ENCODE measurements around the gene ESR1.
"Not testable (repeated sequence)": the region's sequence is repeated elsewhere in the genome, so short reads cannot be mapped to it uniquely, and the experiment has no call there.

ESR1 gene

GRCh38 chr6:151847064-151847463 is 39.6 kb downstream of the ESR1 start:
- Mint-ChIP-seq H3K27ac (no peak overlapping the region), H3K36me3 (peaks cover 3% of the 10 kb centered on the region), H3K27me3 (no peaks in the 10 kb centered on the region), H3K9me3 (ENCODE audit: low read depth) (peaks cover 3% of the 10 kb centered on the region), H3K4me3 (no peak overlapping the region), H3K4me1 (ENCODE audit: low read depth) (no peaks in the 10 kb centered on the region)

- Mint-ChIP-seq H3K9me3 (ENCODE audit: low read depth) (peaks cover 3% of the 10 kb centered on the region), H3K27me3 (no peaks in the 10 kb centered on the region), H3K4me3 (no peak overlapping the region)
Observed at GRCh38 chr6:151850479-151851003, 43.1 kb downstream of the ESR1 start.

DNA sequence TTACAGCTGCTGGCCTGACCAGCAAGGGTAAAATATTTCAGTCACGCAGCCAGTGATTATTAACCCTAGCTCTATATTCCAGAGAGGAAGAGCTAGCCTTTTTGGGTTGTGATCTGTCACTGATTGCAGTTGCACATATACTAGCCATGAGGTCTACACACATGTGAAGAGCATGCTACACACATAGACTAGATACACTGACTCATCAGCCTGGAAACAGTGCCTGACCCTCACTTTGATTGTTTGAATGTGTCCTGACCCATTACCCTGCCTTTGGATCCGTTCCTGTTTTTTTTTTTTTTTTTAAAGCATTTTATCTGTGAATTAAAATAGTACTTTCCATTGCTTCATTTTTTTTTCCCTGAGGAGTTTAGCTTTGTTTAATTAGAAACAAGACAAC is 50.8 kb downstream of the ESR1 start:
- H3K4me3 Mint-ChIP-seq, result no peak overlapping the region
- no peak overlapping the region for H3K27ac Mint-ChIP-seq
- no peaks in the 10 kb centered on the region for H3K36me3 Mint-ChIP-seq
- H3K4me1 Mint-ChIP-seq (ENCODE audit: low read depth), result no peaks in the 10 kb centered on the region
- H3K27me3 Mint-ChIP-seq, result no peaks in the 10 kb centered on the region
- H3K9me3 Mint-ChIP-seq (ENCODE audit: low read depth), result no peaks in the 10 kb centered on the region

More at GRCh38 chr6:151850479-151851003, 43.1 kb downstream of the ESR1 start:
- peaks cover 3% of the 10 kb centered on the region for H3K36me3 Mint-ChIP-seq
- no peak overlapping the region for H3K27ac Mint-ChIP-seq
- H3K4me1 Mint-ChIP-seq (ENCODE audit: low read depth), result no peaks in the 10 kb centered on the region

GRCh38 chr6:151862461-151862860 is 55.0 kb downstream of the ESR1 start:
- Mint-ChIP-seq H3K36me3 (no peaks in the 10 kb centered on the region), H3K4me3 (no peak overlapping the region), H3K9me3 (ENCODE audit: low read depth) (peaks cover 3% of the 10 kb centered on the region), H3K27ac (no peak overlapping the region), H3K27me3 (peaks cover 1% of the 10 kb centered on the region), H3K4me1 (ENCODE audit: low read depth) (no peaks in the 10 kb centered on the region)

GRCh38 chr6:151867361-151867869 is 59.9 kb downstream of the ESR1 start:
- not testable (repeated sequence) for H3K27ac Mint-ChIP-seq

GRCh38 chr6:151869345-151869744 is 61.9 kb downstream of the ESR1 start:
- Mint-ChIP-seq H3K27me3 (no peaks in the 10 kb centered on the region), H3K9me3 (ENCODE audit: low read depth) (peaks cover 3% of the 10 kb centered on the region), H3K36me3 (no peaks in the 10 kb centered on the region), H3K4me1 (ENCODE audit: low read depth) (no peaks in the 10 kb centered on the region), H3K27ac (no peak overlapping the region), H3K4me3 (no peak overlapping the region)

More at GRCh38 chr6:151867361-151867869, 59.9 kb downstream of the ESR1 start:
- not testable (repeated sequence) for H3K36me3 Mint-ChIP-seq; H3K4me3 Mint-ChIP-seq; H3K27me3 Mint-ChIP-seq; H3K4me1 Mint-ChIP-seq (ENCODE audit: low read depth); H3K9me3 Mint-ChIP-seq (ENCODE audit: low read depth)

- Mint-ChIP-seq H3K9me3 (ENCODE audit: low read depth) (peaks cover 3% of the 10 kb centered on the region), H3K27ac (no peak overlapping the region), H3K36me3 (no peaks in the 10 kb centered on the region), H3K4me3 (no peak overlapping the region), H3K27me3 (no peaks in the 10 kb centered on the region), H3K4me1 (ENCODE audit: low read depth) (no peaks in the 10 kb centered on the region)
Observed at GRCh38 chr6:151869787-151870186, 62.3 kb downstream of the ESR1 start.

DNA sequence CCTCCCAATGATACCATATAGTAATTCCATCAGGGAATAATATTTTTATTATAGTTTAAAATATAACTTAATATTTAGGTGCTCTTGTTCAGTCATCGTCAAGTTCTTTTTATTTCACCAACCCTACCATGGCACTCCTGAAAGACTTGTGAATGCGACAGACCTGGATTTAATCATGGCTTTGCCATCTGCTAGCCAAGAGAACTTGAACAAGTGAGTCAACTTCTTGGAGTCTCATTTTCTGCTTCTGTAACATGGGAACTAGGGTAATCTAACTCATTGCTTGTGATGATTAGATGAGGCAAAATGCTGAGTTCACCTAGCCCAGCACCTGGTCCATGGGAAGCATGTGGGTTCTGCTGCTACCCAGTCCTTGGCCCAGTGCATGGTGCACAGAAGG is 62.9 kb downstream of the ESR1 start:
- Mint-ChIP-seq H3K4me3 (no peak overlapping the region), H3K27me3 (no peaks in the 10 kb centered on the region), H3K9me3 (ENCODE audit: low read depth) (no peaks in the 10 kb centered on the region), H3K4me1 (ENCODE audit: low read depth) (no peaks in the 10 kb centered on the region), H3K27ac (no peak overlapping the region), H3K36me3 (no peaks in the 10 kb centered on the region)

GRCh38 chr6:151875524-151875923 is 68.0 kb downstream of the ESR1 start:
- Mint-ChIP-seq H3K9me3 (ENCODE audit: low read depth) (no peaks in the 10 kb centered on the region), H3K27me3 (no peaks in the 10 kb centered on the region), H3K4me1 (ENCODE audit: low read depth) (no peaks in the 10 kb centered on the region)

GRCh38 chr6:151876122-151876521 is 68.6 kb downstream of the ESR1 start:
- H3K4me1 Mint-ChIP-seq (ENCODE audit: low read depth), result no peaks in the 10 kb centered on the region
- no peaks in the 10 kb centered on the region for H3K27me3 Mint-ChIP-seq
- no peak overlapping the region for H3K4me3 Mint-ChIP-seq
- no peak overlapping the region for H3K27ac Mint-ChIP-seq
- H3K9me3 Mint-ChIP-seq (ENCODE audit: low read depth), result no peaks in the 10 kb centered on the region
- no peaks in the 10 kb centered on the region for H3K36me3 Mint-ChIP-seq

More at GRCh38 chr6:151875524-151875923, 68.0 kb downstream of the ESR1 start:
- H3K27ac Mint-ChIP-seq, result no peak overlapping the region
- no peak overlapping the region for H3K4me3 Mint-ChIP-seq
- H3K36me3 Mint-ChIP-seq, result no peaks in the 10 kb centered on the region

DNA sequence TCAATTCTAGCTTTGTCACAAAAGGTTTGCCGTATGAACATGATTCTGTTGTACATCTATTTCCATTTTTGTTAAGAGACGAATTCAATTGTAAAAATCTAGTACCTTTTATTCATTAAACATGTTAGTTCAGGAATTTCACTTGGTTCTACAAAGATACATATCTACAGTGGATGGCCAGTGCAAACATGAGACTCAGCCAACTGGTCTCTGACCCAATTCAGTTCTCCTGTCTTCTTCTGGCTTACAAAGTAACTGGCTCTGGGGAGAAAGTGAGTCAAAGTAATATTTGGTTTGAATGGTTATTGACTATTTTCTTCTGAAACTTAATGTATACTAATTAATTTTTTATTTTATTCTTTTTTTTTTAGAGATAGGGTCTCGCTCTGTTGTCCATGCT is 70.0 kb downstream of the ESR1 start:
- Mint-ChIP-seq H3K9me3 (ENCODE audit: low read depth) (no peaks in the 10 kb centered on the region), H3K4me1 (ENCODE audit: low read depth) (no peaks in the 10 kb centered on the region), H3K27me3 (peaks cover 2% of the 10 kb centered on the region), H3K36me3 (no peaks in the 10 kb centered on the region), H3K4me3 (no peak overlapping the region), H3K27ac (no peak overlapping the region)

DNA sequence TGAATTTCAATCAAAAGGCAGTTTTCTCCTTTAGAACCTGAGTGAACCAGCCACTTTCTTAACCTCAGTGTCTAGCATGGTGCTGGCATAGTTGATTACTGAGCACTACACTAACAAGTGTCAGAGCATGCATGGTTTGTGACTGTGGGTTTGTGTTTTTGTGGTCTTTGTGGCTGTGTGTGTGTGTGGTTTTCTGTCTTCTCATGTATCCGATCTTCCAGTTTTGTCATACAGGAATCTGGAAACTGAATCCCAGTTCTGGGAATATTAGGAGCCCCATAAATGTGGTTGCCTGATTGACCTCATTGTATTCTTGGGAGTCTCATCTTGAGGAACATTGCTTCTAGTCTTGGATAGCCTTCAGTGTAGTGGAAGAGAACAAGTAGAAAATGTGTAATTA is 73.7 kb downstream of the ESR1 start:
- H3K9me3 Mint-ChIP-seq (ENCODE audit: low read depth), result no peaks in the 10 kb centered on the region
- peaks cover 2% of the 10 kb centered on the region for H3K27me3 Mint-ChIP-seq
- H3K4me3 Mint-ChIP-seq, result no peak overlapping the region
- no peaks in the 10 kb centered on the region for H3K4me1 Mint-ChIP-seq (ENCODE audit: low read depth)
- H3K36me3 Mint-ChIP-seq, result no peaks in the 10 kb centered on the region
- no peak overlapping the region for H3K27ac Mint-ChIP-seq

DNA sequence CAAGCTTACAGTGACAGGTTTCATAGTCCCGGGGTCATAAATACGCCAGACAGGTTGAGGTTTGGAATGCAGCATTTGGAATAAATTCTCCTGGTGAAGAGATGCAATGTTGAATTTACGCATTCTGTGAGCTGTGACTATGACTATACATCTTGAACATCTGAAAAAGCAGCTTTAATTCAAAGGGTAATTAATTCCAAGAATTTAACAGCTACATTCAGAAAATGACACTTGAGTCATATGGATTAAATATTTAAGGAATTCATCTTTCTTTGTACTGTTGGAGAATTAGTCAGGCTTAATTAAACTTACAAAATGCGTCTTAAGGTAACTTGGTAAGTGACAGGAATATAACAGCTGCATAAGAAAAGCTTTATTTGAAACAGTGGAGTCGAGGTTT is 74.7 kb downstream of the ESR1 start:
- Mint-ChIP-seq H3K4me3 (no peak overlapping the region), H3K4me1 (ENCODE audit: low read depth) (no peaks in the 10 kb centered on the region), H3K27ac (no peak overlapping the region), H3K36me3 (no peaks in the 10 kb centered on the region), H3K9me3 (ENCODE audit: low read depth) (no peaks in the 10 kb centered on the region), H3K27me3 (peaks cover 2% of the 10 kb centered on the region)

DNA sequence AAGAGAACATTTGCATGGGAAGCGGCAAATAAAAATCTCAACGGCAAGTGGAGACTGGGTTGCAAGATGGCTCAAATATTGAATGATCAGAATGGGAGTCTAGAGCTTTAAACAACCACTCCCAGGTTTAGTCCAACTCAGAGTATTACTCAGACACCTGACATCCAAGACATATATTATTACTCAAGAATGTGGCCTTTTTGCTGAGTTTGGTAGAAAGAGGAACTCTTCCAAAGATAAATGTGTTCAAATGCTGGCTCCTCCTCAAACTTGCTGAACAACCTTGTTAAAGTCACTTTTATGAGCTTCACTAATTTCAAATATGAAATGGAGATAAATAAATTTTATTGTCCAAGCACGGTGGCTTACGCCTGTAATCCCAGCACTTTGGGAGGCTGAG is 77.8 kb downstream of the ESR1 start:
- Mint-ChIP-seq H3K27me3 (peaks cover 2% of the 10 kb centered on the region), H3K36me3 (no peaks in the 10 kb centered on the region), H3K27ac (no peak overlapping the region), H3K4me3 (no peak overlapping the region), H3K4me1 (ENCODE audit: low read depth) (no peaks in the 10 kb centered on the region), H3K9me3 (ENCODE audit: low read depth) (no peaks in the 10 kb centered on the region)

DNA sequence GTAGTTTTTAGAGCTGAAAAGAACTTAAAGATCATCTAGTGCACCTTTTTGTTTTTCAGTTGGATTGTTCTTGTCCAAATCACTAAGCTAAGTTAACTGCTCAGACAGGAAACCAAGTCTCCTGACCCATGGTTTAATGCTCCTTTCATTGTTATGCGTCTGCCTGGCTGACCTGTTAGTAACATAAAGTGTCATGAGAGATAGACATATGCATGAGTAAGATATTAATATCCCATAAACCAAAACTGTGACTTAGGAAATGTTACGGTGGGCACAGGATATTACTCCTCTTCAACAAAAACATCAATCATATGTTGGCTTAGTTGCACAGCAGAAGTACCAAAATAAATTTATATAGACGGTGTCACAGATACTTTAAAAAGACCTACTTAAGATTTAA is 84.0 kb downstream of the ESR1 start:
- Mint-ChIP-seq H3K27me3 (no peaks in the 10 kb centered on the region), H3K9me3 (ENCODE audit: low read depth) (peaks cover 4% of the 10 kb centered on the region), H3K27ac (no peak overlapping the region), H3K4me1 (ENCODE audit: low read depth) (no peaks in the 10 kb centered on the region), H3K4me3 (no peak overlapping the region), H3K36me3 (no peaks in the 10 kb centered on the region)

DNA sequence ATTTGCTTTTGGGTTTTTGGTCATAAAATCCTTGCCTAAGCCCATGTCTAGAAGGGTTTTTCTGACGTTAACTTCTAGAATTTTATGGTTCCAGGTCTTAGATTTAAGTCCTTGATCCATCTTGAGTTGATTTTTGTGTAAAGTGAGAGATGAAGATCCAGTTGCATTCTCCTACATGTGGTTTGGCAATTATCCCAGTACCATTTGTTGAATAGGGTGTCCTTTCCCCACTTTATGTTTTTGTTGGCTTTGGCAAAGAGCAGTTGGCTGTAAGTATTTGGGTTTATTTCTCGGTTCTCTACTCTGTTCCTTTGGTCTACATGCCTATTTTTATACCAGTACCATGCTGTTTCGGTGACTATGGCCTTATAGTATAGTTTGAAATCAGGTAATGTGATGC is 86.9 kb downstream of the ESR1 start:
- H3K4me1 Mint-ChIP-seq (ENCODE audit: low read depth); H3K9me3 Mint-ChIP-seq (ENCODE audit: low read depth); H3K27ac Mint-ChIP-seq; H3K4me3 Mint-ChIP-seq; H3K27me3 Mint-ChIP-seq; H3K36me3 Mint-ChIP-seq: not testable (repeated sequence)

All from activated naive CD8-positive, alpha-beta T cell (primary cell).